Activated T-cell treated with anti-CD3 and anti-CD28 coated beads, Interleukin-2, amount 50 U/mL, for 4 hours (primary cell): ENCODE measurements around the gene PTX4. TPM values are rescaled to one million over a fixed set of nuclear protein-coding genes. Genes with fewer than 3 reads are reported as not detected.

Experiments used
- ATAC-seq, 2 donors: fragments of 200-7000 bp; cut with Tn5 transposase; one replicate each; pipeline ENCODE4 v1.10.0; 2021
- DNase-seq: peaks from one replicate; pipeline ENCODE4 v3.0.0-alpha.2; 2020
- H3K27me3 Mint-ChIP-seq: one replicate; pipeline ENCODE4 v1.8.0; 2021; ENCODE audit warnings: low read depth, mixed read lengths
- H3K36me3 Mint-ChIP-seq: one replicate; pipeline ENCODE4 v1.8.0; 2022; ENCODE audit warnings: mixed read lengths; ENCODE audit not compliant: insufficient read depth
- H3K4me1 Mint-ChIP-seq: one replicate; pipeline ENCODE4 v1.8.0; 2021; ENCODE audit warnings: low read depth, mixed read lengths
- H3K4me3 Mint-ChIP-seq: one replicate; pipeline ENCODE4 v1.8.0; 2021; ENCODE audit warnings: mild to moderate bottlenecking, moderate library complexity, mixed read lengths
- H3K9me3 Mint-ChIP-seq: one replicate; pipeline ENCODE4 v1.8.0; 2021; ENCODE audit warnings: mixed read lengths
- total RNA-seq, 3 donors: library from RNA; stranded (reverse); gene quantifications; one replicate each; pipeline ENCODE4 v1.2.1, GENCODE V29; 2021

The PTX4 gene, protein sequence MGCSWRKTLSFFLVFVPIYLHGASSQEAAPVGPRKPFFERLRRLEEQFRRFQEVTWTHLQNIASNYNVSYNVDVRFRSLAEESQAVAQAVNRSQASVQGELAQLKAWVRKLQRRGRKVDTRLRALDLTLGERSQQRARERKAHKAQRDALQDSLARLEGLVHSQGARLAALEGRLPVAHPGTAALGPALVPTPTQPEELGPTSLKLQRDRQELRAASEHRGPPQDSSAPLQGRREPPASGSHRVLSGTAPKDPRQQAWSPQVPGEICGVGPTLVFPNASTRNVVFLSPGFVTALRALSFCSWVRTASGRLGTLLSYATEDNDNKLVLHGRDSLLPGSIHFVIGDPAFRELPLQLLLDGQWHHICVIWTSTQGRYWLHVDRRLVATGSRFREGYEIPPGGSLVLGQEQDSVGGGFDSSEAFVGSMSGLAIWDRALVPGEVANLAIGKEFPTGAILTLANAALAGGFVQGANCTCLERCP
- under 1 TPM in 1 of 3 donors, not detected in 2; 0.28 TPM for total RNA-seq

DNA sequence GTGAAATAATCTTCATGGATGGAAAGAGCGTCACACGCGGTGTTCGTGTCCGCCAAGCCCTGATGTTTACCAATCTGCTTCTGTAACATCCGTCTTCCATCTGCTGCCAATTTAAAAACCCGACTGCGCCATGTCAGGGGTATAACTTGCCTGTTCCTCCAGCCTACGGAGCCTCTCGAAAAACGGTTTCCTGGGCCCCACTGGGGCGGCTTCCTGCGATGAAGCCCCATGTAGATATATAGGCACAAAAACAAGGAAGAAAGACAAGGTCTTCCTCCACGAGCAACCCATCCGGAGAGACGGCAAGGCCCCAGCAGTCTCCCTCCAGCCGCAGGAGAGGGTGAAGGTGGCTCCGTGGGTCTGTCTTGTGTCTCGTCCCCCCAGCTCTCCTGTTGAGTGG is at the start of gene PTX4:
TSS of gene PTX4 (minus strand) at position 326 of the 400 bp plus-strand sequence. CDS start at position 291, 35 bp downstream.
- no peaks in the 10 kb centered on the region for H3K9me3 Mint-ChIP-seq
- DNase-seq = no peak

DNA sequence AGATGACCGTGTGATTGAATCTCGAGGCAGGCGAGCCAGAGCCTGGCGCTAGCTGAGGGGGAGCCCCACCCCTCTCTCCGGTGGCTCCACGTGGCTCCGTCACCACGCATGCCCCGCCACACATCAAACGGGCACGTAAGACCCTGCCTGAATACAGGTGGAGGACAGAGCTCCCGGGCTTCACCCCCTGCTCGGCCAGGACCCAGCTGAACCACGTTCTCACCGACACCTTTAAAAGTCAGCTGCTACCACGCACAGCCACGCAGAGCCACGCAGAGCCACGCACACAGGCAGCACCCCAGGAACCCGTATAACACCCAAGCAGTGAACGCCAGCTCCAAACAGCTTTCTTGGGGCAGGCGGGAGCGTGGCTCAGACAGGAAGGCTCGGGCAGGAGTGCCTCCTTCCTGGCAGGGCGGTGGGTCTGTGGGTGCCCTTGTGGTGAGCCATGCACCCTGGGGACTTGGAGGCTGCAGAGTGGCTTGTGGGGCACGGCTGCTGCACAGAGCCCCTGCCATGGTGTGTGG is 49.1 kb upstream of the PTX4 start:
- H3K4me3 Mint-ChIP-seq = peak overlapping the region; percentile 98
- H3K4me1 Mint-ChIP-seq = peaks cover 61% of the 10 kb centered on the region
- ATAC-seq (peak; percentile 17 to 22), DNase-seq (no peak)
- H3K9me3 Mint-ChIP-seq = no peaks in the 10 kb centered on the region
- H3K27me3 Mint-ChIP-seq = no peaks in the 10 kb centered on the region
- H3K36me3 Mint-ChIP-seq = peaks cover 23% of the 10 kb centered on the region

More for the DNA sequence above, at the start of gene PTX4:
- no peaks in the 10 kb centered on the region for H3K36me3 Mint-ChIP-seq
- ATAC-seq = no peak
- H3K4me1 Mint-ChIP-seq = peaks cover 8% of the 10 kb centered on the region
- no peaks in the 10 kb centered on the region for H3K27me3 Mint-ChIP-seq
- no peak within 1 kb of the TSS for H3K4me3 Mint-ChIP-seq

DNA sequence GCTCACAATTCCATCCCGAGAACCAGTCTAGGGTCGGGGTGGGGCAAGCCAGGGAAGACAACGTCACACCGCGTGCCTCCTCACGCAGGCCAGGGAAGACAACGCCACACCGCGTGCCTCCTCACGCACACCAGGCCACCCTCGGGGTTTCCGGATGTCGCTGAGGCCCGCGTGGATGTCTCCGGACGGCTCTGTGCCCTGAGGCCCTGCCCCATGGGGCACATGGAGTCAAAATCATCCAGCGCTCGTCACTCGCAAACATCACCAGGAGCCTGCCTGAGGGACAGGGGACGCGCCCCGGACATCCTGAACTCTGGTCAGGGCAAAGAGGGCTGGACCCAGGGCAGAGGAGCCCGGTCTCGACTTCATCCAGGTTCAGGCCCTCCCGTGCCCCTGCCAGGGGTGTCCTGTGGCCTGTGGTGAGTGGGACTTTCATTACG is 48.4 kb upstream of the PTX4 start:
- Mint-ChIP-seq H3K27me3 (no peaks in the 10 kb centered on the region), H3K9me3 (no peaks in the 10 kb centered on the region), H3K36me3 (peaks cover 23% of the 10 kb centered on the region), H3K4me1 (peaks cover 56% of the 10 kb centered on the region), H3K4me3 (peak overlapping the region; percentile 98)
- DNase-seq (no peak), ATAC-seq (no peak)

DNA sequence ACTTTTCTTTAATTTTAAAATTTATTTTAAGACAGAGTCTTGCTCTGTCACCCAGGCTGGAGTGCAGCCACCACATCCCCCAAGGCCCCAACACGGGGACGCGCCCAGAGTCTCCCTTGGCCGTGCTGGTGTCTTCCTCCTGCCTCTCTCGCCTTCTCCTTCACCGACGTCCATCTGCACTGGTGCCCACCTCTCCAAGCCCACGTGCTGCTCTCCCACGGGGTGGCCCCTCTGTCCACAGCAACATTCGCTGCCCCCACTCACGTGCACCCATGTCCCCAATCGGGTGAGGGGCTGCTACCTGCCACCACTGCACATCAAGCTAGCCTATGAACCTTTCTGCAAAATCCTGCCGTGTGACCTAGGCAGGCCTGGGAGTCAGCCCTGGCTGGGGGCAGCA is 47.9 kb upstream of the PTX4 start:
- Mint-ChIP-seq H3K27me3 (no peaks in the 10 kb centered on the region), H3K4me3 (peak overlapping the region; percentile 98), H3K36me3 (peaks cover 23% of the 10 kb centered on the region), H3K4me1 (peaks cover 54% of the 10 kb centered on the region), H3K9me3 (no peaks in the 10 kb centered on the region)
- no peak for DNase-seq
- no peak for ATAC-seq

DNA sequence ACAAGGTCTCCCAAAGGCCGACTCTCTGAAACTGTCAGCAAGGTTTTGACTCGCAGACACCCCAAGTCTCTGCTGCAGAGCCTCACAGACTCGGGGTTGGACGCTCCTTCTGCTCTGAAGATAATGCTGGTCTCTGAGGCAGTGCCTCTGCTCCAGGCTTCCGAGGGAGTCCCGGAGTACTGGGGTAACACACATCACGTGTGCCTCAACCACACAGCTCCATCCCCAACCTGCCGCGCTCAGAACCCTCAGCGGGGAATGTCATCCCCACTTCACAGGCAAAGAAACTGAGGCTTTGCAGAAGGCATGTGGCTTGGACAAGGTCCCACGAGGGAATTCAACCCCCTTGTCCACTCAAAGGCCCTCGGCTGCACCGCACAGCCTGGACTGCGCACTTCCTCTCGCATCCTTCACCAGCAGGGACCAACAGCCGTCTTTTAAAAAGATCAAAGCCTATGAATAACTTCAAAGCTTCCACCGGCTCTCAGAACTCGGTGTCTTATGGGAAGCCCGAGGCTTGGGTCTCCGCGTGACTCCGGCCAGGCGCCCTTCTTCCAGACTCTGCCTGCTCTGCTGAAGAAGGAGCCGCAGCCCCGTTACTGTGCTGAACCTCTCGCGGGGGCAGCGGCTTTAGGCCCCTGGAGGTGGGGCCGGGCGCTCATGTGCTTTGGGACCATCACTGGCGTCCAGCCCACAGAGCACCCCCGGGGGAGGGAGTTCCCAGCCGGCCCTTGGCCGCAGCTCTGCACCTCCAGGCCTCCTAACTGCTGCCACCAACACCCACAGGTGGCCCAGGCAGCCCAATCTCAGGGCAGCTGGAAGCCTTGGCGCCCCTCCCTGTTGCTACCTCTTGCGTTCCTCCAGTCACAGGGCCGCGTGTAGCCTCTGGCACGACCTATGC is 46.9 kb upstream of the PTX4 start:
- peak; percentile 22 to 33 for ATAC-seq
- Mint-ChIP-seq H3K27me3 (no peaks in the 10 kb centered on the region), H3K36me3 (peaks cover 23% of the 10 kb centered on the region), H3K4me1 (peaks cover 51% of the 10 kb centered on the region), H3K9me3 (no peaks in the 10 kb centered on the region), H3K4me3 (peak overlapping the region; percentile 98)
- no peak for DNase-seq

DNA sequence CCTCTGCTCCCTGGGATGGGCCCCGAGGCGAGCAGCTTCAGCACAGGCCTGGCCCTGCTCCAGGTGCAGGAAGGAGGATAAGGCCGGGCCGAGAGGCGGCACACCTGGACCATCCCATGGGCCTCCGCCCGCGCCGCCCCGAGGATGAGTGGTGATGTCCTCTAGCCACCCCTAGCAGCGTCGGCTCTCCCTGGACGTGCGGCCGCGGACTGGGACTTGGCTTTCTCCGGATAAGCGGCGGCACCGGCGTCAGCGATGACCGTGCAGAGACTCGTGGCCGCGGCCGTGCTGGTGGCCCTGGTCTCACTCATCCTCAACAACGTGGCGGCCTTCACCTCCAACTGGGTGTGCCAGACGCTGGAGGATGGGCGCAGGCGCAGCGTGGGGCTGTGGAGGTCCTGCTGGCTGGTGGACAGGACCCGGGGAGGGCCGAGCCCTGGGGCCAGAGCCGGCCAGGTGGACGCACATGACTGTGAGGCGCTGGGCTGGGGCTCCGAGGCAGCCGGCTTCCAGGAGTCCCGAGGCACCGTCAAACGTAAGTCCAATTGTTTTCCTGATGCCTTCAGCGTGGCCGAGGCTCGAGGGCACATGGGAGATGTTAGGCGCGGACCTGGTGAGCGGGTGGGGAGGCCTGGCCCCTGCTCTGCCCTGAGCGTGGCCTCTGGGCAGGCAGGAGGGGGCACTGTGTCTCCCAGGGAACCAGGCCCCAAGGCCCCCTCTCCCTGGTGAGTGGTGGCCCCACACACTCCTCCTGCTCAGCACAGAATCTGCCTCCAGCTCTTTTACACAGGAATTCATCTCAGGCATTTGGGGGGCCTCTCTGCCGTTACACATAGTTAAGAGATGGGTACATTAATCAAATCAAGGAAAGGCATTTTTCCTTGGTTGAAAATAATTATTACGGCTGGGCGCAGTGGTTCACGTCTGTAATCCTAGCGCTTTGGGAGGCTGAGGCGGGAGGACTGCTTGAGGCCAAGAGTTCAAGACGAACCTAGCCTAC is 45.6 kb upstream of the PTX4 start:
- peak overlapping the region; percentile 98 for H3K4me3 Mint-ChIP-seq
- H3K27me3 Mint-ChIP-seq = no peaks in the 10 kb centered on the region
- DNase-seq (no peak), ATAC-seq (peak; percentile 27 to 31)
- peaks cover 50% of the 10 kb centered on the region for H3K4me1 Mint-ChIP-seq
- H3K9me3 Mint-ChIP-seq = no peaks in the 10 kb centered on the region
- H3K36me3 Mint-ChIP-seq = peaks cover 20% of the 10 kb centered on the region

DNA sequence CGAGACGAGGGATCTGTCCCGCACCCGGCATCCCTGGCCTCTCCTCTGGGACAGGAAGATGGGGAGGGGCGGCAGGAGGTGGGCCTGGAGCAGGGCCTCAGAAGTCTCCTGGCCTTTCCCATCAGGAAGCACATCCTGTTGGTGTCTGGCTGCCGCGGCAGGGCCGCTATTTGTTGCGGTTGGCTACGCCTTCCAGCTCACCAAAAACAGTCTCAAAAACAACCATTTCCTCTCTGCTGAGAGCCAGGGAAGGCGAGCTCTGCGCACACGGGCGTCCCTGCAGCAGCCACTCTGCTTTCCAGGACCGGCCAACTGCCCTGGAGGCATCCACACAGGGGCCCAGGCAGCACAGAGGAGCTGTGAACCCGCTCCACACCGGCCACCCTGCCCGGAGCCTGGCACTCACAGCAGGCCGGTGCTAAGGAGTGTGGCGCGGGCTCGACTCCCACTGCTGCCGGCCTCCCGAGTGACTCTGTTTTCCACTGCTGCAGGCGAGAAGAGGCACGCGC is 44.8 kb upstream of the PTX4 start, which contains the start of gene TMEM204:
TSS of gene TMEM204 (plus strand) at position 224 of the 509 bp plus-strand sequence. CDS start 610 bp downstream, outside the sequence.
- Mint-ChIP-seq H3K27me3 (no peaks in the 10 kb centered on the region), H3K4me1 (peaks cover 43% of the 10 kb centered on the region), H3K9me3 (no peaks in the 10 kb centered on the region), H3K36me3 (peaks cover 20% of the 10 kb centered on the region), H3K4me3 (peak within 1 kb of the TSS; percentile 98)
- ATAC-seq = peak; percentile 26 to 27
- no peak for DNase-seq

DNA sequence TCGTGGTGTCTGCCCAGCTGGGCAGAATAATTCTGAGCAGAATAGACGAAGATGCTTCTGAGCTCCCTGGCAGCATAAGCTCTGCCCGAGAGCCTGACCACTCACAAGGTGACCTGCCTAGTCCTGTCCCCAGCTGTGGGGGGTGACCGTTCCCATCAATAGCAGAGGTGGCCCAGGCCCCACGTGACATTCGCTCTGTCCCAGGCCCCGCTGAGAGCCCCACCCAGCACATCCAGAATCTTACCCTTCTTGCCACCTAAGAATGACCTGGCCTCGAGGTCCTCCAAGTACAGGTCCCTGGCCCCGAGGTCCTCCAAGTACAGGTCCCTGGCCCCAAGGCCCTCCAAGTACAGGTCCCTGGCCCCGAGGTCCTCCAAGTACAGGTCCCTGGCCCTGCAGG is 44.0 kb upstream of the PTX4 start:
- Mint-ChIP-seq H3K4me1 (peaks cover 39% of the 10 kb centered on the region), H3K9me3 (no peaks in the 10 kb centered on the region), H3K36me3 (peaks cover 14% of the 10 kb centered on the region), H3K27me3 (no peaks in the 10 kb centered on the region), H3K4me3 (peak overlapping the region; percentile 98)
- ATAC-seq (no peak), DNase-seq (no peak)

DNA sequence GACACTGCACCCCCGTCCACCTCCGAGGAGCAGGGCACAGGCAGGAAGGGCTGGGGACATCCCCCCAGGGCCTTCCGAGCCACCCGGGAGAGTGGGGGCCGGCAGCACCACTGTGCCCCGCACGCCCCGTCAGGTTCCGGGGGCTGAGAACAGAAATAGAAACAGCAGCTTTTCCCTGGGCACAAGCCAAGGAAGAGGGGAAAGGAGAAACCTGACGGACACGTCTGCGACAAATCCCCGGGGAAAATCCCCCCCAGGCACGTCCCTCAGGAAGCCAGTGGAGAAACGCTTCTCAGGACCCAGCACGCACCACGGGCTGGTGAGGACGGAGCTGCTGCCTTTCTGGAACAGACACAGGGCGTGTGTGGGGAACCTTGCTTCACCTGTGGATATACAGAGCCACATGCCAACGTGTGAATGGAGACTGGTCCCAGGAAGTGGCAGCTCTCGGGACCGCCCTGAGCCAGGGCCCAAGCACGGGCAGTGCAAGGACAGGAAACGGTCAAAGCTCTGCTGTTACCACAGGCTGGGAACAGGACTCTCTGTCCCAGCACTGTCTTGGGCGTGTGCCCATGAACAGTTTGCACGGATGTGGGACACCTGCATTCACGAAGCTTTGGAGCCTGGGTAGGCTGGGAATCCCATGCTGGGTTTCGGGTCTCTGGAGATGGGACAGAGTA is 43.5 kb upstream of the PTX4 start:
- Mint-ChIP-seq H3K27me3 (no peaks in the 10 kb centered on the region), H3K36me3 (peaks cover 9% of the 10 kb centered on the region), H3K4me3 (peak overlapping the region; percentile 98), H3K9me3 (no peaks in the 10 kb centered on the region), H3K4me1 (peaks cover 37% of the 10 kb centered on the region)
- DNase-seq (no peak), ATAC-seq (no peak)

DNA sequence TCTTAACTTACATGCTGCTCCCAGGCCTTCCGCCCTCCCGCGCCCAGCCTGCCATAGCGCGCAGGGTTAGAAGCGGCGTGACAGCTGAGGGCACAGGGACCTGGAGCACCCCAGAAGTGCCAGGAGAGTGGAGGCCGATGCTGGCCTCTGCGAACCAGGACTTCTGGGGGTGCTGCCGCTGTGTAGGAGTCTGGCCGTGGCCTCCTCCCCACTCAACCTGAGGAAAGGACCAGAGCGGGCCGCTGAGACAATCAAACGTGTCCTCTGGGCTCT is 42.8 kb upstream of the PTX4 start:
- Mint-ChIP-seq H3K4me3 (no peak overlapping the region), H3K9me3 (no peaks in the 10 kb centered on the region), H3K27me3 (no peaks in the 10 kb centered on the region), H3K36me3 (peaks cover 5% of the 10 kb centered on the region), H3K4me1 (peaks cover 36% of the 10 kb centered on the region)
- ATAC-seq (no peak), DNase-seq (no peak)

DNA sequence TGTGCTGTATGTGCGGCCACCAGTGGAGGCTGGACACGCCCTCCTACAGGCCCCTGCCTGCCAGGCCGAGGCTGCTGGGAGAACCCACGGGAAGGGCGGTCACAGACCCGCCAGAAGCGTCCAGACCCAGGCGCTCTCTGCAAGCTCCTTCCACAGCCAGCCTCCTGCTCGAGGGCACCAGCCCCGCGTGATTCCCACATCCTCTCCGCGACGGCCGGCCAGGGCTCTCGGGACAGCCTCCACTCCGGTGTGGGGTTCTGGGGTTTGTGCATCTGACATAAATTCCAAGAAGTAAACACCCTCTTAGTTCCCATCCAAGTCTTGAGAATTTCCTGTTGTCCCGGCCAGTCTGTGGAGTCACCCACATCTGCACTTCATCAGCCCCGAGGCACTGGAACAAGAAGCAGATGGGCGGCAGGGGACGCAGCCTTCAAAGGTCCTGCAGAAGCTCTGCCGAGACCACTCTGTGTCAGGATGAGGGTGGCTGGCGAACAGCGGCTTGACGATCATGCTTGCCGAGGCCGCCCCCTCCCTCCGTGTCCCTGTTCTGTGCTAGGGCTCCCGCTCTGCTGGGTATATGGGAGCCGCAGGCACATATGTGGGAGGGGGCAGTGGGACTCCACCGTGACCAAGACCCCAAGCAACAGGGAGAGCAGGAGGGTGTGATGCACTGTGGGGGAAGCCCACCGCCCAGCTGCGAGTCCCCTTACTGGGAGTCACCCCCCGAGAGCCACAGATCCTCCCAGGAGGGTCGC is 42.3 kb upstream of the PTX4 start:
- Mint-ChIP-seq H3K36me3 (peaks cover 5% of the 10 kb centered on the region), H3K27me3 (no peaks in the 10 kb centered on the region), H3K4me3 (no peak overlapping the region), H3K4me1 (peaks cover 35% of the 10 kb centered on the region), H3K9me3 (no peaks in the 10 kb centered on the region)
- no peak for ATAC-seq
- DNase-seq = no peak

DNA sequence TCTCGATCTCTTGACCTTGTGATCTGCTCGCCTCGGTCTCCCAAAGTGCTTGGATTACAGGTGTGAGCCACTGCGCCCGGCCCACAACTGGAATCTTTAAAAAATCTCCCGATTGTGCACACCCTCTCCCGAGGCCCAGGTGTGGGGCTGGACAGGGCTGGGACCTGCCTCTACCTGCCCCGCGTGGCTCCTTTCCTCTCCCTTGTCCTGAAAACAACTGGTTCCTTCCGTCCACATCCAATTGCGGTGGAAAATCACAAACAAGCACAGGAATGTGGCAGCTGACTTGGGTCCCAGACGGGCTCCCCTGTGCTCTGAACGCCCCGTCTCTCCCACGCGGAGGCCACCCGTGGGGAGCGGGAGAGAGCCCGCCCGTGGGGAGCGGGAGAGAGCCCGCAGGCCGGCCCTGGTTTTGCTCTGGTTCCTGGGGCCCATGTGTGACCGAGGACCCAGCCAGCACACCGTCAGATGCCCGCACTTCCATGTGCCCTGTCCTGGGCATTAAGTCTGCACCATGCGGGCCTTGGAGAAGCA is 41.7 kb upstream of the PTX4 start:
- H3K4me1 Mint-ChIP-seq = peaks cover 40% of the 10 kb centered on the region
- no peak for ATAC-seq
- H3K27me3 Mint-ChIP-seq = no peaks in the 10 kb centered on the region
- H3K4me3 Mint-ChIP-seq = no peak overlapping the region
- no peak for DNase-seq
- H3K36me3 Mint-ChIP-seq = peaks cover 5% of the 10 kb centered on the region
- H3K9me3 Mint-ChIP-seq = no peaks in the 10 kb centered on the region
